SH-SY5Y (cell line): ENCODE measurements around the gene ILF3.

ENCODE experiments used
- GATA2 ChIP-seq: IDR thresholded peaks from 2 replicates; pipeline ENCODE4 v1.6.1; 2011; ENCODE audit warnings: mild to moderate bottlenecking, low read depth, low read length
- GATA3 ChIP-seq: IDR thresholded peaks from 2 replicates; pipeline ENCODE4 v1.6.1; 2011; ENCODE audit warnings: low read depth, mild to moderate bottlenecking, low read length, moderate library complexity

- TF ChIP-seq GATA2 (no peak), GATA3 (no peak)
Measured at GRCh38 chr19:10701955-10702525, 47.9 kb downstream of the ILF3 start.
